Fibroblast of villous mesenchyme (primary cell): ENCODE data around the gene SGMS1. TPM values are rescaled to one million over a fixed set of nuclear protein-coding genes. Genes with fewer than 3 reads are reported as not detected.

ENCODE experiments used
- DNase-seq: peaks from one replicate; pipeline ENCODE4 v3.0.0-alpha.2; 2010; ENCODE audit warnings: low read depth
- H3K4me3 ChIP-seq: 2 replicates; pipeline ENCODE4 v1.5.1; 2011; ENCODE audit warnings: low read depth, mild to moderate bottlenecking, low read length
- CTCF ChIP-seq: IDR thresholded peaks from 2 replicates; pipeline ENCODE4 v1.5.1; 2012; ENCODE audit warnings: low read depth, mild to moderate bottlenecking, low read length; ENCODE audit not compliant: insufficient read depth
- total RNA-seq: library from RNA; depleted of rRNA; stranded (reverse); fragments of >200 nt; gene quantifications from 2 replicates; pipeline ENCODE4 v1.2.3, GENCODE V29; 2012

The SGMS1 gene
- total RNA-seq, 1 donor = 57.9 TPM

GRCh38 chr10:50473756-50474155, 150.0 kb downstream of the SGMS1 start:
- H3K4me3 ChIP-seq = no peak overlapping the region
- DNase-seq = no peak
- no peak for TF ChIP-seq CTCF

- TF ChIP-seq CTCF = no peak
- DNase-seq = no peak
Observed at GRCh38 chr10:50472914-50473313, 150.8 kb downstream of the SGMS1 start.

GRCh38 chr10:50471583-50471975, 152.2 kb downstream of the SGMS1 start:
- DNase-seq = no peak
- TF ChIP-seq CTCF = no peak
- no peak overlapping the region for H3K4me3 ChIP-seq

More at GRCh38 chr10:50472914-50473313, 150.8 kb downstream of the SGMS1 start:
- no peak overlapping the region for H3K4me3 ChIP-seq

GRCh38 chr10:50470798-50471582, 152.8 kb downstream of the SGMS1 start:
- no peak for TF ChIP-seq CTCF
- DNase-seq = peak; percentile 19
- no peak overlapping the region for H3K4me3 ChIP-seq

GRCh38 chr10:50470345-50470744, 153.4 kb downstream of the SGMS1 start:
- TF ChIP-seq CTCF = no peak
- DNase-seq = no peak
- H3K4me3 ChIP-seq = no peak overlapping the region

GRCh38 chr10:50469778-50470193, 154.0 kb downstream of the SGMS1 start:
- no peak overlapping the region for H3K4me3 ChIP-seq
- DNase-seq = no peak
- no peak for TF ChIP-seq CTCF

DNA sequence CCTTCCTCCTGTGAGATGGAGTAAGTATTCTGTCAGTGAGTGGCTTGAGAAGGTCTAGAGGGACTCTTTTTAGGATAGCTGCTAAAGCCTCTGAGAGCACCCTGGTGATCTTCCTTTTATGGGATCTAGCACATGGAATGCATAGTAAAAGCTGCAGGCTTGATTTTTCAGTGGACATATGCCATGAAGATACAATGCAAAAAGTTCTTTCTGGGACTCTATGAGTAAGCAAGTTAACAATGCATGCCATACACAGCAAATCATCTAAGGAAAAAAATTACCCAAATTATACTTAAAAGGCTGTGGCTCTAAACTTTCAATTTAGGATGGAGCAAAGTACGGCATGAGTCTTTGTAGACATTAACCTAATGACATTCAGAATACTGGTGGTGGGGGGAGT, 154.5 kb downstream of the SGMS1 start:
- no peak overlapping the region for H3K4me3 ChIP-seq
- no peak for TF ChIP-seq CTCF
- no peak for DNase-seq
